ENCODE data around the gene RUNDC3A. TPM values are rescaled to one million over a fixed set of nuclear protein-coding genes. Genes with fewer than 3 reads are reported as not detected.

RUNDC3A gene
- total RNA-seq, 1 donor from 2014 or later: 0.58 TPM

DNA sequence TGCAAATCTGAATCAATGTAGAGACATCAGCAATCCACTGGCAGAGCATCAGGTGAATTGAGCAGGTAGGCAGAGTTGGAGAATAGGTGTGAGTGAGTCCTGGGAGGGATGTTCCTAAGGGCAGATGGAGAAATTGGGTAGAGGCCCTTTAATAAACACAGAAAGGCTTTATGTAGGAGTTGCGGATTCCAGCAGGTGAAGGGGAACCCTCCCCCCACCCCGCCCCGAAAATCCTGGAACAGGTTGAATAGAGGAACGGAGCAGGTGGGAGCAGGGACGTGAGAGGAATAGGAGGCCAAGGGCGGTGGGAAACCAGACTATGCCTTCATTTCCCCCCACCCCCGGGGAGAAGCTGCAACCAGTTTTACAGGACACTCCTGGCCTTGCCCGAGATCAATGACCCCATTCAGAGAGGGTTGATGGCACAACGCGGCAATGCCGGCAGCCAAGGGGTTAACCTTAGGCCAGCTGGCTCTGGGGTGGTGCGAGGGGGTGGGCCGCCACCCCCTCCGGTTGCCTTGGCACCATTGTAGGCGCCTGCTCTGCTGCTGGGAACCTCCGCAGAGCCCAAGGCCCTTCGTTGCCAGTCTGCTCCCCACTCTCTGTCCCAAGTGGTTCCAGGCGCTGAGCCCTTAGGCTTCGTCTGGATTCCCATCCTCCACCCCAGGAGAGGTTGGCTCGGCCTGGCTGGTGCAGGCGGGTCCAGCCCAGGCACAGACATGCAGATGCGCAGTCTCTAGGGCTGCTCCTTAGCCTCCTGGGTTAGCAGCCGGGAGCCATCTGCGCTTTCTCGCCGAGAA is 814 bp upstream of the RUNDC3A start:
- Mint-ChIP-seq H3K4me3 (peak overlapping the region; percentile 81), H3K27me3 (ENCODE audit: insufficient read depth, low read depth) (peaks cover 32% of the 10 kb centered on the region), H3K27ac (no peak overlapping the region)

DNA sequence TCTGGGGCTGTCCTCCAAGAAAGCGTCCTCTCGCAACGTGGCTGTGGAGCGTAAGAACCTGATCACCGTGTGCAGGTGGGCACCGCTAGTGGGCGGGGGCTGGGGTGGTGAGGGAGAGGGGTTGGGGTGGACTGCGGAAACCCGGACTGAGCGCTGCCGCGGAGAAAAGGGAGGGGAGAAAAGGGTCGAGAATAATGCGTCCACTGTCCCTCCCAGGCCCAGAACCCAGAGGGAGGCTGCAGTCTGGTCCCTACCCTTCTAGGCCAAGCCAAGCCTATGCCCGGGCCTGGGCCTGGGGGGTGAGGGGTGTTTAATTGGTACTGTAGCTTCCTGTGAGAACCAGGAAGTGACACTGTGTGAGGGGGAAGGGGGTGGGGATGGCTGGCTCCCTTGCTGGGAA is 464 bp downstream of the RUNDC3A start:
- Histone ChIP-seq H3K9ac (no peak overlapping the region), H4K20me1 (ENCODE audit: low read depth) (peaks cover 26% of the 10 kb centered on the region)
- peaks cover 40% of the 10 kb centered on the region for H3K27me3 Mint-ChIP-seq (ENCODE audit: insufficient read depth, low read depth)

More for the DNA sequence above, 814 bp upstream of the RUNDC3A start:
- Histone ChIP-seq H3K27me3 (peaks cover 45% of the 10 kb centered on the region), H3K9me3 (ENCODE audit: low read depth) (no peaks in the 10 kb centered on the region), H2AFZ (replicated peaks) (no peak overlapping the region), H3K4me2 (peak overlapping the region; percentile 82), H3K79me2 (ENCODE audit: low read depth) (no peaks in the 10 kb centered on the region), H3K27ac (no peak overlapping the region), H4K20me1 (ENCODE audit: low read depth) (peaks cover 26% of the 10 kb centered on the region), H3K36me3 (no peaks in the 10 kb centered on the region), H3K4me3 (peak overlapping the region; percentile 50), H3K9ac (no peak overlapping the region), H3F3A (ENCODE audit: low read depth) (peaks cover 17% of the 10 kb centered on the region), H3K4me1 (peaks cover 13% of the 10 kb centered on the region)
- Mint-ChIP-seq H3K36me3 (no peaks in the 10 kb centered on the region), H3K4me1 (peaks cover 17% of the 10 kb centered on the region), H3K9me3 (no peaks in the 10 kb centered on the region)
- peak; percentile 91 for DNase-seq (ENCODE audit: low spot score)
- TF ChIP-seq EZH2phosphoT487 (IDR thresholded peaks at IDR 0.05) (no peak), EZH2 (IDR thresholded peaks at IDR 0.05) (peak; percentile 6)

DNA sequence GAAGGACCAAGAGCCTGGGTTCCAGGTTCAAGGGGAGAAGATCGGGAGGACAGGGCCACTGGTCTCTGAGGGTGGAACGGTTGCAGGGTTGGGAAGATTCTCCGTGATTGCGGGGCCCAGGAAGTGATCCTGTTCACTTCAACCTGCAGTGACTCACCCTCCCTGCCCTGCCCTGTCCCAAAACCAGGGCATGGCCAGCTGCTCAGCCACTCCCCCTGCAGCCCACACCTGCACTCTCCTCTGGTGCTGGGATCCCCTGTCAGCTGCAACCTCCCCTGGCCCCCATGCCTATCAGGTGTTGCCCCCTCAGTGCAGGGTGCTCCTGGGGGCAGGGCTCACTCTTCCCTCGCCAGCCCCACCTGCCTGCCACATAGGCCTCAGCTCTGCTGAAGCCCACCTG is 1.1 kb downstream of the RUNDC3A start:
- Histone ChIP-seq H3K36me3 (no peaks in the 10 kb centered on the region), H3K79me2 (ENCODE audit: low read depth) (no peaks in the 10 kb centered on the region), H3K27me3 (peaks cover 64% of the 10 kb centered on the region), H4K20me1 (ENCODE audit: low read depth) (peaks cover 26% of the 10 kb centered on the region), H3F3A (ENCODE audit: low read depth) (peaks cover 17% of the 10 kb centered on the region), H3K9ac (no peak overlapping the region), H3K4me2 (no peak overlapping the region), H3K9me3 (ENCODE audit: low read depth) (no peaks in the 10 kb centered on the region), H3K27ac (no peak overlapping the region), H2AFZ (replicated peaks) (no peak overlapping the region), H3K4me3 (no peak overlapping the region), H3K4me1 (peaks cover 13% of the 10 kb centered on the region)
- TF ChIP-seq EZH2phosphoT487 (IDR thresholded peaks at IDR 0.05) (no peak), EZH2 (IDR thresholded peaks at IDR 0.05) (no peak)
- TF ChIP-seq, protein P1, sequence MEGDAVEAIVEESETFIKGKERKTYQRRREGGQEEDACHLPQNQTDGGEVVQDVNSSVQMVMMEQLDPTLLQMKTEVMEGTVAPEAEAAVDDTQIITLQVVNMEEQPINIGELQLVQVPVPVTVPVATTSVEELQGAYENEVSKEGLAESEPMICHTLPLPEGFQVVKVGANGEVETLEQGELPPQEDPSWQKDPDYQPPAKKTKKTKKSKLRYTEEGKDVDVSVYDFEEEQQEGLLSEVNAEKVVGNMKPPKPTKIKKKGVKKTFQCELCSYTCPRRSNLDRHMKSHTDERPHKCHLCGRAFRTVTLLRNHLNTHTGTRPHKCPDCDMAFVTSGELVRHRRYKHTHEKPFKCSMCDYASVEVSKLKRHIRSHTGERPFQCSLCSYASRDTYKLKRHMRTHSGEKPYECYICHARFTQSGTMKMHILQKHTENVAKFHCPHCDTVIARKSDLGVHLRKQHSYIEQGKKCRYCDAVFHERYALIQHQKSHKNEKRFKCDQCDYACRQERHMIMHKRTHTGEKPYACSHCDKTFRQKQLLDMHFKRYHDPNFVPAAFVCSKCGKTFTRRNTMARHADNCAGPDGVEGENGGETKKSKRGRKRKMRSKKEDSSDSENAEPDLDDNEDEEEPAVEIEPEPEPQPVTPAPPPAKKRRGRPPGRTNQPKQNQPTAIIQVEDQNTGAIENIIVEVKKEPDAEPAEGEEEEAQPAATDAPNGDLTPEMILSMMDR (IDR thresholded peaks at IDR 0.05): no peak
- Mint-ChIP-seq H3K27ac (no peak overlapping the region), H3K9me3 (no peaks in the 10 kb centered on the region), H3K4me1 (peaks cover 17% of the 10 kb centered on the region), H3K27me3 (ENCODE audit: insufficient read depth, low read depth) (peaks cover 42% of the 10 kb centered on the region), H3K36me3 (no peaks in the 10 kb centered on the region), H3K4me3 (peak overlapping the region; percentile 72)
- DNase-seq (ENCODE audit: low spot score): no peak

More for the DNA sequence above, 464 bp downstream of the RUNDC3A start:
- no peaks in the 10 kb centered on the region for H3K36me3 ChIP-seq
- peaks cover 17% of the 10 kb centered on the region for H3F3A ChIP-seq (ENCODE audit: low read depth)
- H3K27ac ChIP-seq: no peak overlapping the region
- H3K4me3 ChIP-seq: peak overlapping the region; percentile 50
- Mint-ChIP-seq H3K36me3 (no peaks in the 10 kb centered on the region), H3K4me3 (peak overlapping the region; percentile 72), H3K9me3 (no peaks in the 10 kb centered on the region), H3K27ac (no peak overlapping the region), H3K4me1 (peaks cover 17% of the 10 kb centered on the region)
- no peak for DNase-seq (ENCODE audit: low spot score)
- no peaks in the 10 kb centered on the region for H3K79me2 ChIP-seq (ENCODE audit: low read depth)
- no peaks in the 10 kb centered on the region for H3K9me3 ChIP-seq (ENCODE audit: low read depth)
- peak overlapping the region; percentile 82 for H3K4me2 ChIP-seq
- TF ChIP-seq, protein P1 (IDR thresholded peaks at IDR 0.05): no peak
- no peak for TF ChIP-seq EZH2phosphoT487 (IDR thresholded peaks at IDR 0.05)
- no peak for TF ChIP-seq EZH2 (IDR thresholded peaks at IDR 0.05)
- peaks cover 57% of the 10 kb centered on the region for H3K27me3 ChIP-seq
- H2AFZ ChIP-seq (replicated peaks): no peak overlapping the region
- H3K4me1 ChIP-seq: peaks cover 13% of the 10 kb centered on the region

DNA sequence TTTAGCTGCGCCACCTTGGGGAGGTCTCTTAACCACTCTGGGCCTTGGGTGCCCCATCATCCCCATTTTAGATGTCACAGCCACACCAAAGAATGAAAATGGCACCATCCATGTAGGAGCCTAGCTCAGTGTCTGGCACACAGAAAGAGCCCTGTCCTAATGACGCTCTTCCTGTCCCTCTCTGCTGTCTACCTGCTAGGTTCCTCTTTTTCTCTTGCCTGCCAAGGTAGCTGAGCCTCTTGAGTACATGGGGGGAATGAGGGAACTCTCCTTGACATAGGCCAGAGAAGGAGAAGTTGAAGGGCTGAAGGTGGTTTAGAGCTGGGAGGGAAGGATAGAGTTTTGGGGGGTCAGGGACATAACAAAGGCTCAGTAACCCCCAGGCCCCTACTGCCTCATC is 1.8 kb downstream of the RUNDC3A start:
- H3K9ac ChIP-seq: no peak overlapping the region
- H3K27me3 Mint-ChIP-seq (ENCODE audit: insufficient read depth, low read depth): peaks cover 38% of the 10 kb centered on the region

More for the DNA sequence above, 1.8 kb downstream of the RUNDC3A start:
- H3K27me3 ChIP-seq: peaks cover 71% of the 10 kb centered on the region
- no peaks in the 10 kb centered on the region for H3K36me3 ChIP-seq
- no peaks in the 10 kb centered on the region for H3K9me3 ChIP-seq (ENCODE audit: low read depth)
- no peaks in the 10 kb centered on the region for H3K79me2 ChIP-seq (ENCODE audit: low read depth)
- H4K20me1 ChIP-seq (ENCODE audit: low read depth): peaks cover 26% of the 10 kb centered on the region
- no peaks in the 10 kb centered on the region for H3K9me3 Mint-ChIP-seq
- no peak for TF ChIP-seq EZH2phosphoT487 (IDR thresholded peaks at IDR 0.05)
- no peak overlapping the region for H2AFZ ChIP-seq (replicated peaks)
- H3K4me3 ChIP-seq: no peak overlapping the region
- peak overlapping the region; percentile 68 for H3K4me3 Mint-ChIP-seq
- peaks cover 17% of the 10 kb centered on the region for H3F3A ChIP-seq (ENCODE audit: low read depth)
- no peak overlapping the region for H3K27ac Mint-ChIP-seq
- DNase-seq (ENCODE audit: low spot score): no peak
- H3K36me3 Mint-ChIP-seq: no peaks in the 10 kb centered on the region
- H3K27ac ChIP-seq: no peak overlapping the region
- no peak overlapping the region for H3K4me2 ChIP-seq
- peaks cover 17% of the 10 kb centered on the region for H3K4me1 Mint-ChIP-seq
- peaks cover 13% of the 10 kb centered on the region for H3K4me1 ChIP-seq
